Tibial artery (tissue), 4 donors: ENCODE data around the gene CFD.
"Not testable (repeated sequence)": the region's sequence is repeated elsewhere in the genome, so short reads cannot be mapped to it uniquely, and the experiment has no call there.

ENCODE experiments used
- DNase-seq, 2 donors: peaks; one replicate each; pipeline ENCODE4 v3.0.0-alpha.2; 2019
- H3K27ac ChIP-seq, 2 donors: fragments of 200-600 bp; sonication (generic) in 1 of 2; 1 replicate in 1 of 2; 2 replicates in 1 of 2; pipeline ENCODE4 v1.5.1; 2018 to 2019; ENCODE audit warnings: mild to moderate bottlenecking in 1 of 2
- H3K27me3 ChIP-seq, 2 donors: fragments of 200-600 bp; sonication (generic) in 1 of 2; one replicate each; pipeline versions ENCODE4 v1.5.1 to v1.6.0; 2016 to 2019
- H3K36me3 ChIP-seq, 3 donors: fragments of 200-600 bp; sonication (generic) in 2 of 3; one replicate each; pipeline ENCODE4 v1.5.1; 2016 to 2019; ENCODE audit warnings: mild to moderate bottlenecking in 2 of 3
- H3K4me1 ChIP-seq, 4 donors: fragments of 200-600 bp; sonication (generic) in 2 of 4; 1 replicate in 3 of 4; 2 replicates in 1 of 4; pipeline ENCODE4 v1.5.1; 2016 to 2019
- H3K4me3 ChIP-seq, 2 donors: fragments of 200-600 bp; sonication (generic) in 1 of 2; 1 replicate in 1 of 2; 2 replicates in 1 of 2; pipeline ENCODE4 v1.5.1; 2018 to 2019; ENCODE audit warnings: mild to moderate bottlenecking in 2 of 2
- H3K9me3 ChIP-seq, 3 donors: fragments of 200-600 bp; sonication (generic) in 1 of 3; one replicate each; pipeline ENCODE4 v1.5.1; 2016 to 2019
- intact Hi-C: fragments of 100-400 bp; cut with DNase I; formaldehyde crosslinking; loops from one replicate; pipeline ENCODE4 v1.15.0; 2023; ENCODE audit warnings: low total_unique reads
- TF ChIP-seq, protein P1 (sequence below), 2 experiments: fragments of 200-600 bp in 1 of 2; fragments of 450-650 bp in 1 of 2; IDR thresholded peaks; one replicate each; pipeline ENCODE4 v1.5.1; 2017 to 2019; ENCODE audit warnings: antibody characterized with exemption in 2 of 2, mild to moderate bottlenecking in 1 of 2, moderate library complexity in 1 of 2

CFD gene

DNA sequence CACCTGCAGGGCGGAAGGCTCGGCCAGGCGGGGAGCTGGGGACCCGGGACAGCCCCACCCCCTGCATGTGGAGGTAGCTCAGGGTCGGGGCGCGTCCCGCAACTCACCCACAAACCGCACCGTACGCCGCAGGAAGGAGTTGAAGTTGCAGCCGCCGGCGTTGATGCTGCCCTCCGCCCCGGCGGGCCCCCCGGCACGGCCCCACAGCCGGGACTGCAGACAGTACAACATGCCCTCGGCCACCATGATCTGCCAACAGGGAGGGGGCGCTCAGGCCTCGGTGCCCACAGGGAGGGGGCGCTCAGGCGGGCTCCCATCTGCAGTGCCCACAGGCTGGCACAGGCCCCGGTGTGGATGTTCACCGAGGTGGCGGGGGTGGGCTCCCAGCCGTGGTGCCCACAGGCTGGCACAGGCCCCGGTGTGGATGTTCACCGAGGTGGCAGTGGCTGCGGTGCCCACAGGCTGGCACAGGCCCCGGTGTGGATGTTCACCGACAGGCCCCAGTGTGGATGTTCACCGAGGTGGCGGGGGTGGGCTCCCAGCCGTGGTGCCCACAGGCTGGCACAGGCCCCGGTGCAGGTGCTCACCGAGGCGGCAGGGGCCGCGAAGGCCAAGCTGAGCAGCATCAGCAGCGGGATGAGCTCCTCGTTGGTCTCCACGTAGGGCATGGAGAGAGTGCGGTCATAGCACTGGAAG, 44.2 kb upstream of the CFD start:
- Histone ChIP-seq H3K27me3 (no peaks in the 10 kb centered on the region), H3K27ac (no peak overlapping the region), H3K4me3 (no peak overlapping the region), H3K36me3 (peaks cover 26 to 34% (median 30%) of the 10 kb centered on the region in 3 donors), H3K9me3 (no peaks in the 10 kb centered on the region), H3K4me1 (no peaks in the 10 kb centered on the region)
- TF ChIP-seq, protein P1, sequence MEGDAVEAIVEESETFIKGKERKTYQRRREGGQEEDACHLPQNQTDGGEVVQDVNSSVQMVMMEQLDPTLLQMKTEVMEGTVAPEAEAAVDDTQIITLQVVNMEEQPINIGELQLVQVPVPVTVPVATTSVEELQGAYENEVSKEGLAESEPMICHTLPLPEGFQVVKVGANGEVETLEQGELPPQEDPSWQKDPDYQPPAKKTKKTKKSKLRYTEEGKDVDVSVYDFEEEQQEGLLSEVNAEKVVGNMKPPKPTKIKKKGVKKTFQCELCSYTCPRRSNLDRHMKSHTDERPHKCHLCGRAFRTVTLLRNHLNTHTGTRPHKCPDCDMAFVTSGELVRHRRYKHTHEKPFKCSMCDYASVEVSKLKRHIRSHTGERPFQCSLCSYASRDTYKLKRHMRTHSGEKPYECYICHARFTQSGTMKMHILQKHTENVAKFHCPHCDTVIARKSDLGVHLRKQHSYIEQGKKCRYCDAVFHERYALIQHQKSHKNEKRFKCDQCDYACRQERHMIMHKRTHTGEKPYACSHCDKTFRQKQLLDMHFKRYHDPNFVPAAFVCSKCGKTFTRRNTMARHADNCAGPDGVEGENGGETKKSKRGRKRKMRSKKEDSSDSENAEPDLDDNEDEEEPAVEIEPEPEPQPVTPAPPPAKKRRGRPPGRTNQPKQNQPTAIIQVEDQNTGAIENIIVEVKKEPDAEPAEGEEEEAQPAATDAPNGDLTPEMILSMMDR (IDR thresholded peaks at IDR 0.05), result no peak
- intact Hi-C loops, result no loop called here
- no peak for DNase-seq

GRCh38 chr19:815775-816499, 43.5 kb upstream of the CFD start:
- no peak overlapping the region for H3K27ac ChIP-seq
- peaks cover 18 to 27% (median 23%) of the 10 kb centered on the region in 3 donors for H3K36me3 ChIP-seq
- H3K27me3 ChIP-seq, result peaks cover 0 to 3% of the 10 kb centered on the region in 2 donors
- TF ChIP-seq, protein P1 (IDR thresholded peaks at IDR 0.05), result no peak
- H3K4me3 ChIP-seq, result no peak overlapping the region
- no peak for DNase-seq
- H3K4me1 ChIP-seq, result no peaks in the 10 kb centered on the region
- no peaks in the 10 kb centered on the region for H3K9me3 ChIP-seq
- intact Hi-C loops, result no loop called here

GRCh38 chr19:816500-816857, 43.0 kb upstream of the CFD start:
- TF ChIP-seq, protein P1 (IDR thresholded peaks at IDR 0.05), result no peak
- no peak for DNase-seq
- peaks cover 0 to 4% (median 4%) of the 10 kb centered on the region in 4 donors for H3K4me1 ChIP-seq
- no peak overlapping the region for H3K4me3 ChIP-seq
- intact Hi-C loops, result no loop called here
- no peak overlapping the region for H3K27ac ChIP-seq
- peaks cover 13 to 21% (median 17%) of the 10 kb centered on the region in 3 donors for H3K36me3 ChIP-seq
- H3K9me3 ChIP-seq, result no peaks in the 10 kb centered on the region
- H3K27me3 ChIP-seq, result peaks cover 3 to 9% of the 10 kb centered on the region in 2 donors

GRCh38 chr19:820212-820611, 39.3 kb upstream of the CFD start:
- Histone ChIP-seq H3K27me3 (peaks cover 16 to 43% of the 10 kb centered on the region in 2 donors), H3K4me1 (peaks cover 0 to 15% (median 14%) of the 10 kb centered on the region in 4 donors)
- H3K9me3 ChIP-seq, H3K4me3 ChIP-seq, H3K27ac ChIP-seq, intact Hi-C loops, DNase-seq, H3K36me3 ChIP-seq: not testable (repeated sequence)

- Histone ChIP-seq H3K27ac (no peak overlapping the region), H3K27me3 (peaks cover 16 to 52% of the 10 kb centered on the region in 2 donors), H3K9me3 (no peaks in the 10 kb centered on the region), H3K36me3 (no peaks in the 10 kb centered on the region), H3K4me3 (peak overlapping the region in 1 of 2 donors; percentile 9), H3K4me1 (peaks cover 0 to 15% (median 14%) of the 10 kb centered on the region in 4 donors)
- intact Hi-C loops, result no loop called here
- DNase-seq, result no peak
- TF ChIP-seq, protein P1 (IDR thresholded peaks at IDR 0.05), result no peak
Observed at GRCh38 chr19:821231-821824, 38.1 kb upstream of the CFD start.
